ENCODE data around the gene PSTPIP1.

DNA sequence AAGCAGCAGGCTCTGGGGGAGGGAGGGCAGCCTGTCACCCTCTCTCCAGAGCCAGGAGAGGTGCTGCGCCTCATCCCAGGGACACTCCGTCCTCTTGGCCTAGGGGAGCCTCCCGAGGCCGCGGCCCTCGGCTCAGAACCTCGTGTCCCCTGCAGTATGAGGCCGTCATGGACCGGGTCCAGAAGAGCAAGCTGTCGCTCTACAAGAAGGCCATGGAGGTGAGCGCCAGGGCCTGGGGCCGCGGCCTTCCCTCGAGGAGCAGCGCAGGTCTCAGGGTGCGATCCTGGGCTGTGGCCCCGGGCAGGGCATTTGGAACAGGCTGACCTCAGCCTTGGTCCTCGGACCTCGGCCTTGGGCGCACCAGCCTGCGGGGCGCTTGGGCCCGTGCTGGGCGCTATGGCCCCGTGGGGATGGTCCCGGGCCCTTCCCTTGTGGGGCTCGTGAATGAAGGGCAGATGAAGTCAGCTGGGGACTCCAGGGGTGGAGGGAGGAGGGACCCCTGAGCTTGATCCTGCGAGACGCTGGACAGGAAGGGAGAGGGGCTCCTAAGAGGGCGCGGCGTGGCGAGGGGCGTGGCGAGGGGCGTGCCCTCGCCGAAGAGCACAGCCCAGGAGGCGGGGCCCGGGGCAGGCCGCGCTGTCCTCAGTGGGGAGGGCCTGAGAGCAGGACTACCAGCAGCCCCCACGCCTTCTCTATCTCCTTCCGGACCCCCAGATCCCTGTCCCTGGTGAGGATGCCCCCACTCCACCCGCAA lies 32.9 kb downstream of the PSTPIP1 start:
- TF ChIP-seq, protein P1, sequence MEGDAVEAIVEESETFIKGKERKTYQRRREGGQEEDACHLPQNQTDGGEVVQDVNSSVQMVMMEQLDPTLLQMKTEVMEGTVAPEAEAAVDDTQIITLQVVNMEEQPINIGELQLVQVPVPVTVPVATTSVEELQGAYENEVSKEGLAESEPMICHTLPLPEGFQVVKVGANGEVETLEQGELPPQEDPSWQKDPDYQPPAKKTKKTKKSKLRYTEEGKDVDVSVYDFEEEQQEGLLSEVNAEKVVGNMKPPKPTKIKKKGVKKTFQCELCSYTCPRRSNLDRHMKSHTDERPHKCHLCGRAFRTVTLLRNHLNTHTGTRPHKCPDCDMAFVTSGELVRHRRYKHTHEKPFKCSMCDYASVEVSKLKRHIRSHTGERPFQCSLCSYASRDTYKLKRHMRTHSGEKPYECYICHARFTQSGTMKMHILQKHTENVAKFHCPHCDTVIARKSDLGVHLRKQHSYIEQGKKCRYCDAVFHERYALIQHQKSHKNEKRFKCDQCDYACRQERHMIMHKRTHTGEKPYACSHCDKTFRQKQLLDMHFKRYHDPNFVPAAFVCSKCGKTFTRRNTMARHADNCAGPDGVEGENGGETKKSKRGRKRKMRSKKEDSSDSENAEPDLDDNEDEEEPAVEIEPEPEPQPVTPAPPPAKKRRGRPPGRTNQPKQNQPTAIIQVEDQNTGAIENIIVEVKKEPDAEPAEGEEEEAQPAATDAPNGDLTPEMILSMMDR (optimal IDR thresholded peaks at IDR 0.05 in 1 of 3, IDR thresholded peaks at IDR 0.05 in 1 of 3, conservative IDR thresholded peaks at IDR 0.05 in 1 of 3; ENCODE audit: extremely low read depth in 1 of 3, insufficient read depth in 2 of 3, low read length in 3 of 3): no peak
- no peak for TF ChIP-seq EZH2 (IDR thresholded peaks at IDR 0.05; ENCODE audit: low read length)
